IMR-90 (cell line): ENCODE data around the gene ATP5PB. TPM values are rescaled to one million over a fixed set of nuclear protein-coding genes. Genes with fewer than 3 reads are reported as not detected.

Source experiments
- ATAC-seq: fragments of 200-7000 bp; cut with Tn5 transposase; 2 replicates; pipeline ENCODE4 v1.9.1; 2020; ENCODE audit warnings: low read depth, mild to moderate bottlenecking, moderate library complexity
- BruUV-seq: library from RNA; stranded (reverse); fragments of 400-500 nt; replicated peaks from 2 replicates; lab custom pipeline; 2021; lab: Mats Ljungman, UMichigan
- CTCF ChIA-PET: fragments of 300-600 bp; formaldehyde crosslinking; extraction: SDS; loops from one replicate; lab custom pipeline; 2021; ENCODE audit warnings: antibody characterized with exemption; lab: Yijun Ruan, JAX
- POLR2A ChIA-PET: fragments of 300-600 bp; sonication (Branson Sonifier 250); formaldehyde crosslinking; loops from one replicate; lab custom pipeline; 2022; ENCODE audit warnings: antibody characterized with exemption; ENCODE audit not compliant: unreplicated experiment; lab: Charles Lee
- DNase-seq: peaks from one replicate; pipeline ENCODE4 v3.0.0; 2013
- H2AFZ ChIP-seq: replicated peaks from 2 replicates; pipeline ENCODE3; 2013; ENCODE audit warnings: low read length, mild to moderate bottlenecking; ENCODE audit not compliant: poor library complexity
- H2AK5ac ChIP-seq: 2 replicates; pipeline ENCODE4 v1.6.1; 2013; ENCODE audit warnings: low read depth, low read length, inconsistent platforms
- H2AK9ac ChIP-seq: replicated peaks from 2 replicates; pipeline ENCODE3; 2013; ENCODE audit warnings: mild to moderate bottlenecking, low read depth, low read length, moderate library complexity; ENCODE audit not compliant: poor library complexity
- H2BK120ac ChIP-seq: 2 replicates; pipeline ENCODE4 v1.6.1; 2013; ENCODE audit warnings: low read depth, low read length, inconsistent platforms
- H2BK15ac ChIP-seq: 3 replicates; pipeline ENCODE4 v1.6.1; 2013; ENCODE audit warnings: low read depth, low read length, inconsistent platforms
- H2BK20ac ChIP-seq: 2 replicates; pipeline ENCODE4 v1.6.1; 2013; ENCODE audit warnings: low read depth, mild to moderate bottlenecking, inconsistent platforms, low read length, moderate library complexity
- H2BK5ac ChIP-seq: 2 replicates; pipeline ENCODE4 v1.6.1; 2013; ENCODE audit warnings: mild to moderate bottlenecking, low read depth, low read length, inconsistent platforms; ENCODE audit not compliant: poor library complexity, severe bottlenecking
- H3K14ac ChIP-seq: replicated peaks from 2 replicates; pipeline ENCODE4 v1.6.1; 2013; ENCODE audit warnings: low read depth, low read length, inconsistent platforms
- H3K18ac ChIP-seq: 2 replicates; pipeline ENCODE4 v1.6.1; 2013; ENCODE audit warnings: low read depth, low read length, control low read depth
- H3K23ac ChIP-seq: 2 replicates; pipeline ENCODE4 v1.6.1; 2013; ENCODE audit warnings: low read depth, low read length, inconsistent platforms
- H3K27ac ChIP-seq: 2 replicates; pipeline ENCODE4 v1.5.1; 2013; ENCODE audit warnings: mild to moderate bottlenecking, control low read depth, low read length; ENCODE audit not compliant: insufficient read depth
- H3K27me3 ChIP-seq: 2 replicates; pipeline ENCODE4 v1.6.1; 2013; ENCODE audit warnings: low read length; ENCODE audit not compliant: control insufficient read depth, insufficient read depth
- H3K36me3 ChIP-seq: 2 replicates; pipeline ENCODE4 v1.6.1; 2013; ENCODE audit warnings: low read length, mixed read lengths; ENCODE audit not compliant: control insufficient read depth, insufficient read depth
- H3K4ac ChIP-seq: 2 replicates; pipeline ENCODE4 v1.6.1; 2013; ENCODE audit warnings: low read depth, low read length, inconsistent platforms
- H3K4me1 ChIP-seq: 2 replicates; pipeline ENCODE4 v1.6.1; 2013; ENCODE audit warnings: low read length, mixed read lengths; ENCODE audit not compliant: control insufficient read depth, insufficient read depth
- H3K4me2 ChIP-seq: 2 replicates; pipeline ENCODE4 v1.6.1; 2013; ENCODE audit warnings: low read depth, mild to moderate bottlenecking, control low read depth, low read length, moderate library complexity
- H3K4me3 ChIP-seq: 2 replicates; pipeline ENCODE4 v1.5.1; 2013; ENCODE audit warnings: low read depth, mild to moderate bottlenecking, control low read depth, low read length, moderate library complexity; ENCODE audit not compliant: insufficient read depth
- H3K56ac ChIP-seq: 2 replicates; pipeline ENCODE4 v1.6.1; 2013; ENCODE audit warnings: low read length, inconsistent platforms; ENCODE audit not compliant: insufficient read depth; ENCODE audit errors: extremely low read depth
- H3K79me1 ChIP-seq, 2 experiments: 2 replicates each; pipeline ENCODE4 v1.6.1; 2013; ENCODE audit warnings: low read length in 2 of 2, inconsistent platforms in 1 of 2, low read depth in 1 of 2
- H3K9ac ChIP-seq: 2 replicates; pipeline ENCODE4 v1.6.1; 2013; ENCODE audit warnings: low read depth, low read length, control low read depth
- H3K9me1 ChIP-seq: 2 replicates; pipeline ENCODE4 v1.6.1; 2013; ENCODE audit warnings: low read length, inconsistent platforms; ENCODE audit not compliant: insufficient read depth
- H3K9me3 ChIP-seq: 2 replicates; pipeline ENCODE4 v1.6.1; 2013; ENCODE audit warnings: low read length; ENCODE audit not compliant: control insufficient read depth, insufficient read depth
- H4K20me1 ChIP-seq: 2 replicates; pipeline ENCODE4 v1.6.1; 2013; ENCODE audit warnings: low read length, inconsistent platforms; ENCODE audit not compliant: insufficient read depth
- H4K5ac ChIP-seq: 2 replicates; pipeline ENCODE4 v1.6.1; 2013; ENCODE audit warnings: mild to moderate bottlenecking, low read depth, low read length, control low read depth
- H4K8ac ChIP-seq, 2 experiments: 2 replicates each; pipeline ENCODE4 v1.6.1; 2013; ENCODE audit warnings: low read depth in 2 of 2, low read length in 2 of 2, control low read depth in 1 of 2, inconsistent platforms in 1 of 2
- H4K91ac ChIP-seq: 2 replicates; pipeline ENCODE4 v1.6.1; 2013; ENCODE audit warnings: low read depth, low read length, inconsistent platforms; ENCODE audit not compliant: insufficient read depth
- BHLHE40 ChIP-seq: fragments of 150-350 bp; IDR thresholded peaks from 2 replicates; pipeline ENCODE4 v1.6.1; 2016; ENCODE audit warnings: mild to moderate bottlenecking, low read depth, low read length
- CEBPB ChIP-seq: IDR thresholded peaks from 2 replicates; pipeline ENCODE4 v1.6.1; 2012; ENCODE audit warnings: low read depth, low read length, improper control_type of control experiment
- CHD1 ChIP-seq: IDR thresholded peaks from 2 replicates; pipeline ENCODE4 v1.6.1; 2012; ENCODE audit warnings: low read depth, low read length, improper control_type of control experiment
- NFE2L2 ChIP-seq: fragments of 150-350 bp; IDR thresholded peaks from 2 replicates; pipeline ENCODE4 v1.6.1; 2016; ENCODE audit warnings: low read depth, mild to moderate bottlenecking, low read length
- POLR2A ChIP-seq: IDR thresholded peaks from 2 replicates; pipeline ENCODE4 v1.6.1; 2012; ENCODE audit warnings: mild to moderate bottlenecking, low read depth, low read length
- RAD21 ChIP-seq: IDR thresholded peaks from 2 replicates; pipeline ENCODE4 v1.6.1; 2012; ENCODE audit warnings: low read length, improper control_type of control experiment
- RCOR1 ChIP-seq: IDR thresholded peaks from 2 replicates; pipeline ENCODE4 v1.6.1; 2012; ENCODE audit warnings: mild to moderate bottlenecking, low read length, improper control_type of control experiment; ENCODE audit not compliant: insufficient replicate concordance
- WGBS, 2 experiments: methylation state at CpG; one replicate each; pipeline versions ENCODE4 v1.1.5 to v1.1.7; 2013; ENCODE audit warnings: missing lambda C conversion rate in 2 of 2; ENCODE audit not compliant: insufficient read length in 1 of 2; ENCODE audit errors: extremely low coverage in 2 of 2; 5-methylcytosine and 5-hydroxymethylcytosine counted together
- dilution Hi-C: fragments of 300-500 bp; cut with HindIII; formaldehyde crosslinking; loops from one replicate; pipeline ENCODE4 v1.14.3; 2018; ENCODE audit warnings: low sequenced_read_pairs; ENCODE audit not compliant: unreplicated experiment
- in situ Hi-C: fragments of 300-500 bp; cut with MboI; formaldehyde crosslinking; loops from 3 replicates; pipeline ENCODE4 v1.14.3; 2019; ENCODE audit warnings: low sequenced_read_pairs, inconsistent platforms, mixed read lengths
- intact Hi-C: fragments of 100-400 bp; cut with micrococcal nuclease; formaldehyde crosslinking; loops from 2 replicates; pipeline ENCODE4 v1.10.0; 2022
- polyA plus RNA-seq, 3 experiments: library from polyadenylated mRNA; depleted of rRNA; stranded (reverse); fragments of >200 nt; gene quantifications; 2 replicates each; pipeline ENCODE4 v1.2.3, GENCODE V29; 2012; ENCODE audit warnings: low replicate concordance in 1 of 3
- total RNA-seq: library from RNA; depleted of rRNA; stranded (reverse); fragments of >200 nt; gene quantifications from 2 replicates; pipeline ENCODE4 v1.2.3, GENCODE V29; 2012

Gene ATP5PB
- total and polyA plus RNA-seq, 2 of the 4 experiments (the other 2 are of a cell fraction) = 234 to 301 TPM

GRCh38 chr1:111496398-111496797 lies 47.1 kb downstream of the ATP5PB start:
- no peak overlapping the region for H2AK5ac ChIP-seq
- H3K23ac ChIP-seq = no peak overlapping the region
- no peak overlapping the region for H2BK120ac ChIP-seq
- H4K91ac ChIP-seq = no peak overlapping the region
- ATAC-seq (no peak), DNase-seq (no peak)
- H3K4me1 ChIP-seq = no peaks in the 10 kb centered on the region
- intact Hi-C loops (no loop called here), dilution Hi-C loops (no loop called here), in situ Hi-C loops (loop anchor here (25.0 kb wide), 1 partner anchor 866 kb away; no protein-coding TSS in a partner anchor)
- no peak overlapping the region for H3K14ac ChIP-seq
- no peak overlapping the region for H4K5ac ChIP-seq
- peaks cover 2% of the 10 kb centered on the region; the same call in 1 of the 2 replicates for H3K9me3 ChIP-seq
- peaks cover 25% of the 10 kb centered on the region for H3K27me3 ChIP-seq
- no peak overlapping the region for H2BK20ac ChIP-seq
- no peak overlapping the region for H2AFZ ChIP-seq
- no CpG with 5 or more reads among the region's 4 CpGs for WGBS, 2 experiments
- ChIA-PET CTCF (interaction anchor here (1.1 kb wide), 1 partner anchor 11 kb away, joined by 3 read pairs; no protein-coding TSS in a partner anchor), POLR2A (interaction anchor here (0.6 kb wide), 1 partner anchor 267 kb away, joined by 8 read pairs; no protein-coding TSS in a partner anchor)
- no peaks in the 10 kb centered on the region for H3K79me1 ChIP-seq
- TF ChIP-seq NFE2L2 (no peak), RCOR1 (no peak), CEBPB (no peak), POLR2A (no peak), CHD1 (no peak), RAD21 (no peak), BHLHE40 (no peak)
- no peak overlapping the region for H3K4me3 ChIP-seq
- no peak overlapping the region for H3K4ac ChIP-seq
- H3K9me1 ChIP-seq = no peaks in the 10 kb centered on the region
- no peak overlapping the region for H3K9ac ChIP-seq
- no peak overlapping the region for H2BK15ac ChIP-seq
- no peak overlapping the region for H3K18ac ChIP-seq
- H4K8ac ChIP-seq = no peak overlapping the region
- BruUV-seq = no TSS peak
- H2AK9ac ChIP-seq = no peak overlapping the region
- H3K4me2 ChIP-seq = no peak overlapping the region
- H4K20me1 ChIP-seq = no peaks in the 10 kb centered on the region
- H3K27ac ChIP-seq = no peak overlapping the region
- no peaks in the 10 kb centered on the region for H3K36me3 ChIP-seq
- no peak overlapping the region for H3K56ac ChIP-seq
- no peak overlapping the region for H2BK5ac ChIP-seq
